HG02763 (cell line): Measurements from ENCODE around the gene PLEKHM1.

Experiments
- ATAC-seq: cut with Tn5 transposase; IDR thresholded peaks from one replicate; pipeline ENCODE4 v1.9.1; 2021; ENCODE audit warnings: mild to moderate bottlenecking, moderate library complexity; ENCODE audit not compliant: unreplicated experiment

The PLEKHM1 gene

GRCh38 chr17:45404870-45405249, 85.7 kb downstream of the PLEKHM1 start:
- ATAC-seq = no peak

GRCh38 chr17:45403906-45404490, 86.5 kb downstream of the PLEKHM1 start:
- ATAC-seq = no peak

- no peak for ATAC-seq
These were observed 87.6 kb downstream of the PLEKHM1 start for GRCh38 chr17:45402916-45403315.

- ATAC-seq = no peak
These were observed 91.7 kb downstream of the PLEKHM1 start for GRCh38 chr17:45398800-45399199.

GRCh38 chr17:45397796-45398195, 92.7 kb downstream of the PLEKHM1 start:
- no peak for ATAC-seq

GRCh38 chr17:45396496-45397205, 93.9 kb downstream of the PLEKHM1 start:
- ATAC-seq = no peak

GRCh38 chr17:45395569-45396415, 94.7 kb downstream of the PLEKHM1 start:
- no peak for ATAC-seq

- no peak for ATAC-seq
These were observed 95.5 kb downstream of the PLEKHM1 start for GRCh38 chr17:45394913-45395568.

GRCh38 chr17:45394564-45394912, 96.0 kb downstream of the PLEKHM1 start:
- ATAC-seq = no peak

- ATAC-seq = no peak
These were observed 96.4 kb downstream of the PLEKHM1 start for GRCh38 chr17:45394091-45394490.

- no peak for ATAC-seq
These were observed 97.1 kb downstream of the PLEKHM1 start for GRCh38 chr17:45393411-45393810.

- ATAC-seq = no peak
These were observed 98.6 kb downstream of the PLEKHM1 start for GRCh38 chr17:45391918-45392317.

GRCh38 chr17:45391291-45391690, 99.2 kb downstream of the PLEKHM1 start:
- no peak for ATAC-seq

GRCh38 chr17:45389354-45389753, 101.2 kb downstream of the PLEKHM1 start:
- no peak for ATAC-seq

GRCh38 chr17:45388604-45389325, 101.8 kb downstream of the PLEKHM1 start:
- ATAC-seq = no peak

GRCh38 chr17:45387739-45388138, 102.8 kb downstream of the PLEKHM1 start:
- no peak for ATAC-seq

- no peak for ATAC-seq
These were observed 104.3 kb downstream of the PLEKHM1 start for GRCh38 chr17:45386178-45386577.
